ENCODE measurements around the gene LEMD1.

DNA sequence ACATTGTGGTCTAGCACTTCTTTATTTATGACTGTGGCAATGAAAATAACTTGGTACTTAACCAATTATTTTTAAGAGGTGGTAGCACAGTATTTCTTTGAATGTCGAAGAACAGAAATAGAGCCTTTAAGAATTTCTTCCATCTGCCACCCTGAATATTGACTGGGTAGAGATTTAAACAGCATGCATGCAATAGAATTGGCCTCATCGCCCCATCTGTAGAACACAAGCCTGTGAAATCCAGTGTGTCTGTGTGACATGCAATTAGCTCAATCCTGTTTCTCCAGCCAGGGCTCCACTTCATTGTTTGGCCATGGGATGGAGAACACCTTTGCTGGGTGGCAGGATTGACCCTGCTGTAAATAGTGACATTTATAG, 48.1 kb downstream of the LEMD1 start:
- TF ChIP-seq, protein P1, sequence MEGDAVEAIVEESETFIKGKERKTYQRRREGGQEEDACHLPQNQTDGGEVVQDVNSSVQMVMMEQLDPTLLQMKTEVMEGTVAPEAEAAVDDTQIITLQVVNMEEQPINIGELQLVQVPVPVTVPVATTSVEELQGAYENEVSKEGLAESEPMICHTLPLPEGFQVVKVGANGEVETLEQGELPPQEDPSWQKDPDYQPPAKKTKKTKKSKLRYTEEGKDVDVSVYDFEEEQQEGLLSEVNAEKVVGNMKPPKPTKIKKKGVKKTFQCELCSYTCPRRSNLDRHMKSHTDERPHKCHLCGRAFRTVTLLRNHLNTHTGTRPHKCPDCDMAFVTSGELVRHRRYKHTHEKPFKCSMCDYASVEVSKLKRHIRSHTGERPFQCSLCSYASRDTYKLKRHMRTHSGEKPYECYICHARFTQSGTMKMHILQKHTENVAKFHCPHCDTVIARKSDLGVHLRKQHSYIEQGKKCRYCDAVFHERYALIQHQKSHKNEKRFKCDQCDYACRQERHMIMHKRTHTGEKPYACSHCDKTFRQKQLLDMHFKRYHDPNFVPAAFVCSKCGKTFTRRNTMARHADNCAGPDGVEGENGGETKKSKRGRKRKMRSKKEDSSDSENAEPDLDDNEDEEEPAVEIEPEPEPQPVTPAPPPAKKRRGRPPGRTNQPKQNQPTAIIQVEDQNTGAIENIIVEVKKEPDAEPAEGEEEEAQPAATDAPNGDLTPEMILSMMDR (IDR thresholded peaks at IDR 0.05 in 8 of 11, conservative IDR thresholded peaks at IDR 0.05 in 3 of 11) = no peak
- no peak for TF ChIP-seq POLR2A (IDR thresholded peaks at IDR 0.05)
- TF ChIP-seq POLR2AphosphoS5 (IDR thresholded peaks at IDR 0.05) = no peak

Measured in spleen (tissue), 7 donors.